K562 (cell line): ENCODE results near the gene AFG1L. TPM values are rescaled to one million over a fixed set of nuclear protein-coding genes. Genes with fewer than 3 reads are reported as not detected.
A peak's percentile ranks its signal among the peaks of the same experiment; 100 is the strongest.

Source experiments
- ATAC-seq: fragments of 200-7000 bp; cut with Tn5 transposase; 3 replicates; pipeline ENCODE4 v1.9.1; 2020; ENCODE audit warnings: moderate library complexity
- BruUV-seq: library from RNA; stranded (reverse); fragments of 400-500 nt; replicated peaks from 2 replicates; lab custom pipeline; 2021; lab: Mats Ljungman, UMichigan
- CTCF ChIA-PET: fragments of 300-600 bp; formaldehyde crosslinking; extraction: SDS; loops from one replicate; lab custom pipeline; 2021; ENCODE audit warnings: low intra/inter-chr PET ratio; lab: Yijun Ruan, JAX
- POLR2A ChIA-PET: fragments of 300-600, 350-650 bp; sonication (Branson Sonifier 250); formaldehyde crosslinking; extraction: SDS; loops from one replicate; lab custom pipeline; 2021; ENCODE audit warnings: antibody characterized with exemption, inconsistent platforms; lab: Yijun Ruan, JAX
- DNase-seq, 4 experiments: peaks; one replicate each; pipeline versions ENCODE4 v3.0.0 to v3.0.0-alpha.2; 2011 to 2018; ENCODE audit warnings: low spot score in 3 of 4, mixed read lengths in 3 of 4; ENCODE audit errors: extremely low read depth in 1 of 4
- FAIRE-seq: peaks from 2 replicates; lab custom pipeline; 2011; peaks lifted over from hg19 to GRCh38; lab: Jason Lieb, UNC
- H2AFZ ChIP-seq: 2 replicates; pipeline ENCODE4 v1.6.0; 2011; ENCODE audit warnings: low read depth, low read length, control low read depth, inconsistent platforms
- H3K27ac ChIP-seq: fragments of 200-600 bp; 3 replicates; pipeline ENCODE4 v1.8.0; 2011; ENCODE audit warnings: low read depth, mild to moderate bottlenecking, control low read depth, inconsistent platforms, low read length, moderate library complexity, mixed read lengths; ENCODE audit errors: extremely low read depth
- H3K27me3 ChIP-seq, 2 experiments: fragments of 300-600 bp in 1 of 2; 2 replicates in 1 of 2; 3 replicates in 1 of 2; pipeline versions ENCODE4 v1.6.0 to v1.8.0; 2011; ENCODE audit warnings: inconsistent platforms in 2 of 2, low read length in 2 of 2, mild to moderate bottlenecking in 1 of 2, mixed read lengths in 1 of 2, moderate library complexity in 1 of 2; ENCODE audit not compliant: control insufficient read depth in 2 of 2, insufficient read depth in 2 of 2
- H3K36me3 ChIP-seq: fragments of 300-600 bp; 3 replicates; pipeline ENCODE4 v1.8.0; 2011; ENCODE audit warnings: mild to moderate bottlenecking, low read length, inconsistent platforms; ENCODE audit not compliant: control insufficient read depth, insufficient read depth
- H3K4me1 ChIP-seq, 2 experiments: fragments of 200-600 bp in 1 of 2; replicated peaks in 1 of 2; 2 replicates in 1 of 2; 3 replicates in 1 of 2; pipeline versions ENCODE4 v1.5.1 to v1.8.0; 2011; ENCODE audit warnings: inconsistent platforms in 2 of 2, low read length in 2 of 2, mild to moderate bottlenecking in 1 of 2, mixed read lengths in 1 of 2, moderate library complexity in 1 of 2; ENCODE audit not compliant: control insufficient read depth in 2 of 2, insufficient read depth in 2 of 2
- H3K4me2 ChIP-seq: 2 replicates; pipeline ENCODE4 v1.6.1; 2011; ENCODE audit warnings: low read length, control low read depth, inconsistent platforms, mixed read lengths; ENCODE audit not compliant: insufficient read depth
- H3K4me3 ChIP-seq: fragments of 200-600 bp; sonication (generic), shearing (Covaris generic); 2 replicates; pipeline ENCODE4 v1.5.1; 2016; ENCODE audit warnings: control low read depth, inconsistent platforms
- H3K79me2 ChIP-seq: fragments of 200-600 bp; 3 replicates; pipeline ENCODE4 v1.8.0; 2011; ENCODE audit warnings: low read length, inconsistent platforms; ENCODE audit not compliant: control insufficient read depth, insufficient read depth
- H3K9ac ChIP-seq, 2 experiments: 2 replicates each; pipeline versions ENCODE4 v1.6.0 to v1.6.1; 2011; ENCODE audit warnings: low read depth in 2 of 2, low read length in 2 of 2, control low read depth in 1 of 2, inconsistent platforms in 1 of 2, mild to moderate bottlenecking in 1 of 2, mixed read lengths in 1 of 2; ENCODE audit not compliant: insufficient read depth in 1 of 2
- H3K9me1 ChIP-seq: one replicate; pipeline ENCODE4 v1.6.0; 2011; ENCODE audit warnings: inconsistent platforms, mild to moderate bottlenecking, low read length, moderate library complexity; ENCODE audit not compliant: control insufficient read depth, insufficient read depth
- H3K9me3 ChIP-seq: replicated peaks from 2 replicates; pipeline ENCODE4 v1.5.1; 2011; ENCODE audit warnings: low read depth, low read length, inconsistent platforms; ENCODE audit not compliant: control insufficient read depth, insufficient read depth
- H4K20me1 ChIP-seq: replicated peaks from 2 replicates; pipeline ENCODE4 v1.6.1; 2011; ENCODE audit warnings: low read length, inconsistent platforms, mixed read lengths; ENCODE audit not compliant: control insufficient read depth, insufficient read depth
- CEBPB ChIP-seq: fragments of 450-650 bp; IDR thresholded peaks from 2 replicates; pipeline ENCODE4 v1.6.1; 2016; ENCODE audit warnings: missing genetic modification characterization, missing compliant biosample characterization
- CEBPG ChIP-seq, 3 experiments: fragments of 200-800 bp in 1 of 3; sonication (Bioruptor generic) in 1 of 3; sonication (generic) in 1 of 3; formaldehyde crosslinking in 1 of 3; IDR thresholded peaks in 2 of 3; conservative IDR thresholded peaks in 1 of 3; 2 replicates each; pipeline versions ENCODE4 v1.6.1 to v1.8.0; 2016 to 2022; ENCODE audit warnings: missing compliant biosample characterization in 2 of 3, missing genetic modification characterization in 2 of 3, mild to moderate bottlenecking in 1 of 3, missing genetic modification reagents in 1 of 3
- IRF9 ChIP-seq: fragments of 450-650 bp; IDR thresholded peaks from 2 replicates; pipeline ENCODE4 v1.6.1; 2016; ENCODE audit warnings: missing biosample characterization, missing genetic modification characterization
- ZNF384 ChIP-seq: IDR thresholded peaks from 2 replicates; pipeline ENCODE4 v1.6.1; 2012; ENCODE audit warnings: low read depth, low read length, improper control_type of control experiment
- ZNF41 ChIP-seq: fragments of 250-450 bp; sonication (Bioruptor Pico); conservative IDR thresholded peaks from 2 replicates; pipeline ENCODE4 v1.4.0; 2020; ENCODE audit warnings: mild to moderate bottlenecking
- in situ Hi-C: fragments of 300-500 bp; cut with MboI; formaldehyde crosslinking; loops from 4 replicates; pipeline ENCODE4 v1.15.0; 2018; ENCODE audit warnings: inconsistent platforms, mixed read lengths
- intact Hi-C: fragments of 100-400 bp; cut with micrococcal nuclease; formaldehyde crosslinking; loops from 2 replicates; pipeline ENCODE4 v1.14.2; 2022
- polyA plus RNA-seq, 8 experiments: library from polyadenylated mRNA; depleted of rRNA in 4 of 8; stranded (reverse) in 5 of 8; unstranded in 3 of 8; fragments of >200 nt; fragmentation: Nextera tagmentation in 2 of 8; fragmentation: Illumina TruSeq in 1 of 8; extraction: Ambion mirVana in 2 of 8; extraction: Trizol in 1 of 8; gene quantifications; 2 replicates each; pipeline versions ENCODE4 v1.2.1 to v1.2.3, GENCODE V29; 2011 to 2014; ENCODE audit warnings: inconsistent platforms in 1 of 8, missing spikeins in 1 of 8
- total RNA-seq, 7 experiments: library from RNA; depleted of rRNA in 6 of 7; stranded (reverse); fragments of >200 nt in 6 of 7; fragmentation: Illumina TruSeq in 2 of 7; extraction: Trizol in 2 of 7; gene quantifications; 2 replicates each; pipeline versions ENCODE4 v1.2.1 to v1.2.3, GENCODE V29; 2011 to 2021; ENCODE audit warnings: low replicate concordance in 1 of 7

AFG1L gene
- total and polyA plus RNA-seq, 9 of the 15 experiments (the other 6 are each of a cell fraction or from before 2014, with no cell fraction given) = 2.2 to 15.5 (median 5.8) TPM

- FAIRE-seq = no peak
- H2AFZ ChIP-seq = no peak overlapping the region
- H3K27ac ChIP-seq = no peak overlapping the region
- POLR2A ChIA-PET = no interaction called here
- H3K4me2 ChIP-seq = no peak overlapping the region
- CTCF ChIA-PET = no interaction called here
- in situ Hi-C loops = no loop called here
- no TSS peak for BruUV-seq
- intact Hi-C loops = no loop called here
- H3K4me1 ChIP-seq = peaks cover 10 to 24% of the 10 kb centered on the region in 2 experiments
- H3K27me3 ChIP-seq = no peaks in the 10 kb centered on the region
- no peaks in the 10 kb centered on the region for H4K20me1 ChIP-seq
- TF ChIP-seq CEBPG (CRISPR knock-in tag; IDR thresholded peaks at IDR 0.05) (peak; percentile 69), CEBPG (tag; conservative IDR thresholded peaks at IDR 0.05 in 1 of 2, IDR thresholded peaks at IDR 0.05 in 1 of 2) (peak; percentile 84 to 88), IRF9 (0 out of 2 replicates have a peak, but pooled peaks have one; percentile 18), ZNF384 (0 out of 2 replicates have a peak, but pooled peaks have one; percentile 40), CEBPB (peak; percentile 93), ZNF41 (CRISPR knock-in tag) (no peak)
- H3K9me3 ChIP-seq = no peaks in the 10 kb centered on the region
- H3K9ac ChIP-seq = no peak overlapping the region
- no peaks in the 10 kb centered on the region for H3K36me3 ChIP-seq
- H3K9me1 ChIP-seq = no peaks in the 10 kb centered on the region
- DNase-seq = no peak
- H3K79me2 ChIP-seq = no peaks in the 10 kb centered on the region; the same call in 2 of the 3 replicates
- no peak overlapping the region for H3K4me3 ChIP-seq
- no peak for ATAC-seq
These were observed 70.6 kb downstream of the AFG1L start for GRCh38 chr6:108365478-108365877.
